ENCODE results near the gene NUTM1. TPM values are rescaled to one million over a fixed set of nuclear protein-coding genes. Genes with fewer than 3 reads are reported as not detected.
A peak's percentile ranks its signal among the peaks of the same experiment; 100 is the strongest.
"Not testable (repeated sequence)": the region's sequence is repeated elsewhere in the genome, so short reads cannot be mapped to it uniquely, and the experiment has no call there.

Gene NUTM1
- total RNA-seq, 2 donors from 2014 or later: not detected

GRCh38 chr15:34364041-34364440 is 20.9 kb downstream of the NUTM1 start:
- Mint-ChIP-seq H3K4me3 (no peak overlapping the region), H3K36me3 (peaks cover 5% of the 10 kb centered on the region)

GRCh38 chr15:34365091-34365825 is 22.1 kb downstream of the NUTM1 start:
- H3K4me3 Mint-ChIP-seq: peak overlapping the region; percentile 99
- ATAC-seq (no peak), DNase-seq (ENCODE audit: low spot score) (no peak)
- peak overlapping the region; percentile 70 to 90 for H3K27ac Mint-ChIP-seq
- peaks cover 24 to 27% of the 10 kb centered on the region in 2 donors for H3K4me1 Mint-ChIP-seq (ENCODE audit: low read depth in 2 of 2)
- no peaks in the 10 kb centered on the region for H3K27me3 Mint-ChIP-seq
- no peaks in the 10 kb centered on the region for H3K9me3 Mint-ChIP-seq
- H3K36me3 Mint-ChIP-seq: peaks cover 5% of the 10 kb centered on the region

More at GRCh38 chr15:34364041-34364440, 20.9 kb downstream of the NUTM1 start:
- no peak overlapping the region for H3K27ac Mint-ChIP-seq
- H3K9me3 Mint-ChIP-seq: no peaks in the 10 kb centered on the region
- no peak for DNase-seq (ENCODE audit: low spot score)
- no peaks in the 10 kb centered on the region for H3K27me3 Mint-ChIP-seq
- H3K4me1 Mint-ChIP-seq (ENCODE audit: low read depth in 2 of 2): peaks cover 24% of the 10 kb centered on the region in 2 donors
- no peak for ATAC-seq

GRCh38 chr15:34365836-34366235 is 22.7 kb downstream of the NUTM1 start:
- peak overlapping the region; percentile 99 for H3K4me3 Mint-ChIP-seq
- ATAC-seq: no peak
- H3K36me3 Mint-ChIP-seq: peaks cover 5% of the 10 kb centered on the region
- H3K27me3 Mint-ChIP-seq: no peaks in the 10 kb centered on the region
- peak overlapping the region; percentile 70 to 90 for H3K27ac Mint-ChIP-seq
- peaks cover 24 to 27% of the 10 kb centered on the region in 2 donors for H3K4me1 Mint-ChIP-seq (ENCODE audit: low read depth in 2 of 2)
- no peak for DNase-seq (ENCODE audit: low spot score)
- no peaks in the 10 kb centered on the region for H3K9me3 Mint-ChIP-seq

GRCh38 chr15:34366271-34367065 is 23.4 kb downstream of the NUTM1 start:
- Mint-ChIP-seq H3K4me1 (ENCODE audit: low read depth in 2 of 2) (peaks cover 24 to 27% of the 10 kb centered on the region in 2 donors), H3K9me3 (no peaks in the 10 kb centered on the region), H3K4me3 (peak overlapping the region; percentile 99), H3K36me3 (no peaks in the 10 kb centered on the region), H3K27me3 (no peaks in the 10 kb centered on the region), H3K27ac (peak overlapping the region; percentile 70 to 90)
- ATAC-seq (peak; percentile 0 to 42), DNase-seq (ENCODE audit: low spot score) (peak; percentile 80)

GRCh38 chr15:34367101-34368081 is 24.3 kb downstream of the NUTM1 start, which contains the start of gene LPCAT4:
TSS of gene LPCAT4 (minus strand) at chr15:34367196. CDS start at chr15:34367100, 96 bp downstream.
- Mint-ChIP-seq H3K4me1 (ENCODE audit: low read depth in 2 of 2) (peaks cover 24 to 25% of the 10 kb centered on the region in 2 donors), H3K27ac (peak within 1 kb of the TSS; percentile 90 to 92), H3K4me3 (peak within 1 kb of the TSS; percentile 99), H3K9me3 (no peaks in the 10 kb centered on the region), H3K27me3 (no peaks in the 10 kb centered on the region), H3K36me3 (no peaks in the 10 kb centered on the region)
- ATAC-seq (peak; percentile 95 to 96), DNase-seq (ENCODE audit: low spot score) (peak; percentile 93)

- H3K36me3 Mint-ChIP-seq: no peaks in the 10 kb centered on the region
- no peaks in the 10 kb centered on the region for H3K27me3 Mint-ChIP-seq
- ATAC-seq (no peak), DNase-seq (ENCODE audit: low spot score) (no peak)
- peak overlapping the region; percentile 26 for H3K4me3 Mint-ChIP-seq
- H3K27ac Mint-ChIP-seq: peak overlapping the region in 1 of 2 donors; percentile 57
- H3K4me1 Mint-ChIP-seq (ENCODE audit: low read depth in 2 of 2): peaks cover 24% of the 10 kb centered on the region in 2 donors
- no peaks in the 10 kb centered on the region for H3K9me3 Mint-ChIP-seq
These were observed 27.0 kb downstream of the NUTM1 start for GRCh38 chr15:34370129-34370528.

GRCh38 chr15:34370643-34371042 is 27.5 kb downstream of the NUTM1 start:
- peak overlapping the region in 1 of 2 donors; percentile 57 for H3K27ac Mint-ChIP-seq
- H3K36me3 Mint-ChIP-seq: no peaks in the 10 kb centered on the region
- H3K4me1 Mint-ChIP-seq (ENCODE audit: low read depth in 2 of 2): peaks cover 19 to 22% of the 10 kb centered on the region in 2 donors
- H3K27me3 Mint-ChIP-seq: no peaks in the 10 kb centered on the region
- DNase-seq (ENCODE audit: low spot score) (no peak), ATAC-seq (no peak)
- H3K9me3 Mint-ChIP-seq: no peaks in the 10 kb centered on the region
- H3K4me3 Mint-ChIP-seq: no peak overlapping the region

- H3K9me3 Mint-ChIP-seq: no peaks in the 10 kb centered on the region
These were observed 30.8 kb downstream of the NUTM1 start for GRCh38 chr15:34373951-34374350.

GRCh38 chr15:34374816-34375215 is 31.7 kb downstream of the NUTM1 start:
- no peaks in the 10 kb centered on the region for H3K27me3 Mint-ChIP-seq
- no peak overlapping the region for H3K27ac Mint-ChIP-seq

More at GRCh38 chr15:34373951-34374350, 30.8 kb downstream of the NUTM1 start:
- Mint-ChIP-seq H3K4me1 (ENCODE audit: low read depth in 2 of 2) (peaks cover 0 to 2% of the 10 kb centered on the region in 2 donors), H3K27ac (no peak overlapping the region), H3K27me3 (no peaks in the 10 kb centered on the region), H3K4me3 (no peak overlapping the region), H3K36me3 (no peaks in the 10 kb centered on the region)
- DNase-seq (ENCODE audit: low spot score) (no peak), ATAC-seq (no peak)

GRCh38 chr15:34375541-34375940 is 32.4 kb downstream of the NUTM1 start:
- not testable (repeated sequence) for H3K27me3 Mint-ChIP-seq; ATAC-seq; H3K4me1 Mint-ChIP-seq (ENCODE audit: low read depth in 2 of 2); H3K9me3 Mint-ChIP-seq; DNase-seq (ENCODE audit: low spot score); H3K27ac Mint-ChIP-seq; H3K36me3 Mint-ChIP-seq; H3K4me3 Mint-ChIP-seq

More at GRCh38 chr15:34374816-34375215, 31.7 kb downstream of the NUTM1 start:
- H3K36me3 Mint-ChIP-seq: no peaks in the 10 kb centered on the region
- H3K4me3 Mint-ChIP-seq: no peak overlapping the region
- ATAC-seq (no peak), DNase-seq (ENCODE audit: low spot score) (no peak)
- H3K9me3 Mint-ChIP-seq: no peaks in the 10 kb centered on the region
- H3K4me1 Mint-ChIP-seq (ENCODE audit: low read depth in 2 of 2): peaks cover 0 to 2% of the 10 kb centered on the region in 2 donors

- H3K4me1 Mint-ChIP-seq (ENCODE audit: low read depth in 2 of 2): no peaks in the 10 kb centered on the region
- DNase-seq (ENCODE audit: low spot score): no peak
These were observed 33.7 kb downstream of the NUTM1 start for GRCh38 chr15:34376856-34377255.

GRCh38 chr15:34380491-34380890 is 37.4 kb downstream of the NUTM1 start:
- H3K9me3 Mint-ChIP-seq; ATAC-seq; H3K27ac Mint-ChIP-seq; H3K4me3 Mint-ChIP-seq; H3K36me3 Mint-ChIP-seq; DNase-seq (ENCODE audit: low spot score); H3K27me3 Mint-ChIP-seq; H3K4me1 Mint-ChIP-seq (ENCODE audit: low read depth in 2 of 2): not testable (repeated sequence)

More at GRCh38 chr15:34376856-34377255, 33.7 kb downstream of the NUTM1 start:
- no peak overlapping the region for H3K27ac Mint-ChIP-seq
- no peak for ATAC-seq
- H3K36me3 Mint-ChIP-seq: no peaks in the 10 kb centered on the region
- H3K9me3 Mint-ChIP-seq: no peaks in the 10 kb centered on the region
- no peak overlapping the region for H3K4me3 Mint-ChIP-seq
- no peaks in the 10 kb centered on the region for H3K27me3 Mint-ChIP-seq

Measured in natural killer cell treated with Interleukin-12 subunit alpha and Interleukin-12 subunit beta and Interleukin-15 and Interleukin-18, amount 100 ng/mL, for 72 hours (primary cell).